Tibial artery (tissue), 4 donors: ENCODE results near the gene MMP15.

Experiments used
- DNase-seq, 2 donors: peaks; one replicate each; pipeline ENCODE4 v3.0.0-alpha.2; 2019
- H3K27ac ChIP-seq, 2 donors: fragments of 200-600 bp; sonication (generic) in 1 of 2; 1 replicate in 1 of 2; 2 replicates in 1 of 2; pipeline ENCODE4 v1.5.1; 2018 to 2019; ENCODE audit warnings: mild to moderate bottlenecking in 1 of 2
- H3K27me3 ChIP-seq, 2 donors: fragments of 200-600 bp; sonication (generic) in 1 of 2; one replicate each; pipeline versions ENCODE4 v1.5.1 to v1.6.0; 2016 to 2019
- H3K36me3 ChIP-seq, 3 donors: fragments of 200-600 bp; sonication (generic) in 2 of 3; one replicate each; pipeline ENCODE4 v1.5.1; 2016 to 2019; ENCODE audit warnings: mild to moderate bottlenecking in 2 of 3
- H3K4me1 ChIP-seq, 4 donors: fragments of 200-600 bp; sonication (generic) in 2 of 4; 1 replicate in 3 of 4; 2 replicates in 1 of 4; pipeline ENCODE4 v1.5.1; 2016 to 2019
- H3K4me3 ChIP-seq, 2 donors: fragments of 200-600 bp; sonication (generic) in 1 of 2; 1 replicate in 1 of 2; 2 replicates in 1 of 2; pipeline ENCODE4 v1.5.1; 2018 to 2019; ENCODE audit warnings: mild to moderate bottlenecking in 2 of 2
- H3K9me3 ChIP-seq, 3 donors: fragments of 200-600 bp; sonication (generic) in 1 of 3; one replicate each; pipeline ENCODE4 v1.5.1; 2016 to 2019
- CTCF ChIP-seq, 2 experiments: fragments of 200-600 bp in 1 of 2; fragments of 450-650 bp in 1 of 2; IDR thresholded peaks; one replicate each; pipeline ENCODE4 v1.5.1; 2017 to 2019; ENCODE audit warnings: antibody characterized with exemption in 2 of 2, mild to moderate bottlenecking in 1 of 2, moderate library complexity in 1 of 2
- intact Hi-C: fragments of 100-400 bp; cut with DNase I; formaldehyde crosslinking; loops from one replicate; pipeline ENCODE4 v1.15.0; 2023; ENCODE audit warnings: low total_unique reads

The MMP15 gene

GRCh38 chr16:58009856-58010416, 15.6 kb upstream of the MMP15 start:
- H3K4me1 ChIP-seq, result peaks cover 2 to 3% (median 2%) of the 10 kb centered on the region in 4 donors
- H3K36me3 ChIP-seq, result peaks cover 22 to 52% (median 35%) of the 10 kb centered on the region in 3 donors
- DNase-seq, result no peak
- H3K9me3 ChIP-seq, result no peaks in the 10 kb centered on the region
- no peak overlapping the region for H3K27ac ChIP-seq
- H3K4me3 ChIP-seq, result no peak overlapping the region
- TF ChIP-seq CTCF (IDR thresholded peaks at IDR 0.05), result no peak
- no peaks in the 10 kb centered on the region for H3K27me3 ChIP-seq
- intact Hi-C loops, result no loop called here

GRCh38 chr16:58010886-58011285, 14.7 kb upstream of the MMP15 start:
- intact Hi-C loops, result no loop called here
- no peak for DNase-seq
- Histone ChIP-seq H3K4me3 (no peak overlapping the region), H3K36me3 (peaks cover 22 to 56% (median 35%) of the 10 kb centered on the region in 3 donors), H3K27ac (no peak overlapping the region), H3K27me3 (no peaks in the 10 kb centered on the region), H3K9me3 (no peaks in the 10 kb centered on the region), H3K4me1 (no peaks in the 10 kb centered on the region)
- TF ChIP-seq CTCF (IDR thresholded peaks at IDR 0.05), result no peak

- no peaks in the 10 kb centered on the region for H3K9me3 ChIP-seq
- H3K4me1 ChIP-seq, result no peaks in the 10 kb centered on the region
- DNase-seq, result no peak
- no peak overlapping the region for H3K27ac ChIP-seq
- intact Hi-C loops, result no loop called here
- H3K27me3 ChIP-seq, result no peaks in the 10 kb centered on the region
- no peak overlapping the region for H3K4me3 ChIP-seq
- H3K36me3 ChIP-seq, result peaks cover 22 to 55% (median 39%) of the 10 kb centered on the region in 3 donors
- no peak for TF ChIP-seq CTCF (IDR thresholded peaks at IDR 0.05)
Observed at GRCh38 chr16:58011652-58012051, 13.9 kb upstream of the MMP15 start.

- DNase-seq, result no peak
Observed at GRCh38 chr16:58012481-58012880, 13.1 kb upstream of the MMP15 start.

GRCh38 chr16:58013201-58013956, 12.2 kb upstream of the MMP15 start:
- no peaks in the 10 kb centered on the region for H3K9me3 ChIP-seq
- no peak for TF ChIP-seq CTCF (IDR thresholded peaks at IDR 0.05)
- H3K36me3 ChIP-seq, result peaks cover 22 to 72% (median 49%) of the 10 kb centered on the region in 3 donors
- no peaks in the 10 kb centered on the region for H3K27me3 ChIP-seq
- H3K27ac ChIP-seq, result no peak overlapping the region
- intact Hi-C loops, result no loop called here
- H3K4me1 ChIP-seq, result no peaks in the 10 kb centered on the region
- no peak overlapping the region for H3K4me3 ChIP-seq
- no peak for DNase-seq

More at GRCh38 chr16:58012481-58012880, 13.1 kb upstream of the MMP15 start:
- Histone ChIP-seq H3K36me3 (peaks cover 22 to 63% (median 44%) of the 10 kb centered on the region in 3 donors), H3K27me3 (no peaks in the 10 kb centered on the region), H3K4me3 (no peak overlapping the region), H3K4me1 (no peaks in the 10 kb centered on the region), H3K27ac (no peak overlapping the region), H3K9me3 (no peaks in the 10 kb centered on the region)
- TF ChIP-seq CTCF (IDR thresholded peaks at IDR 0.05), result no peak
- intact Hi-C loops, result no loop called here
